GM23248 (cell line): ENCODE measurements around the gene C12orf43.

Experiments used
- EZH2 ChIP-seq: fragments of 200-600 bp; sonication (generic); IDR thresholded peaks from 2 replicates; pipeline ENCODE4 v1.6.1; 2018; ENCODE audit warnings: antibody characterized with exemption, mild to moderate bottlenecking; ENCODE audit not compliant: insufficient read depth, poor library complexity, severe bottlenecking
- EZH2phosphoT487 ChIP-seq: fragments of 200-600 bp; sonication (generic); IDR thresholded peaks from 2 replicates; pipeline ENCODE4 v1.6.1; 2018; ENCODE audit warnings: antibody characterized with exemption, moderate library complexity, mild to moderate bottlenecking, low read depth; ENCODE audit not compliant: insufficient read depth

GRCh38 chr12:120991965-120992364, 24.3 kb downstream of the C12orf43 start:
- TF ChIP-seq EZH2 (no peak), EZH2phosphoT487 (no peak)
